Neural progenitor cell (in vitro differentiated cells): ENCODE data around the gene CLEC4D.

ENCODE experiments used
- CTCF ChIP-seq: fragments of 200-600 bp; sonication (generic); IDR thresholded peaks from 2 replicates; pipeline ENCODE4 v1.5.1; 2017; ENCODE audit warnings: antibody characterized with exemption, mild to moderate bottlenecking
- EZH2 ChIP-seq: fragments of 200-600 bp; sonication (generic); IDR thresholded peaks from 2 replicates; pipeline ENCODE4 v1.6.1; 2017; ENCODE audit warnings: antibody characterized with exemption, mild to moderate bottlenecking, moderate library complexity
- EZH2phosphoT487 ChIP-seq: fragments of 200-600 bp; sonication (generic); IDR thresholded peaks from 2 replicates; pipeline ENCODE4 v1.6.1; 2017; ENCODE audit warnings: antibody characterized with exemption

- TF ChIP-seq CTCF (no peak), EZH2 (no peak), EZH2phosphoT487 (no peak)
These were observed 14.2 kb downstream of the CLEC4D start for GRCh38 chr12:8527250-8528130.
